Bronchial epithelial cell (primary cell): Measurements from ENCODE around the gene BOK. TPM values are rescaled to one million over a fixed set of nuclear protein-coding genes. Genes with fewer than 3 reads are reported as not detected.

Experiments
- DNase-seq: peaks from one replicate; pipeline ENCODE4 v3.0.0-alpha.2; 2010; ENCODE audit warnings: low read depth
- FAIRE-seq: peaks from 2 replicates; lab custom pipeline; 2011; peaks lifted over from hg19 to GRCh38; lab: Jason Lieb, UNC
- H3K27me3 ChIP-seq: 2 replicates; pipeline ENCODE4 v1.5.1; 2011; ENCODE audit warnings: low read length; ENCODE audit not compliant: control insufficient read depth, insufficient read depth
- H3K36me3 ChIP-seq: 2 replicates; pipeline ENCODE4 v1.5.1; 2011; ENCODE audit warnings: low read length; ENCODE audit not compliant: control insufficient read depth, insufficient read depth
- H3K4me3 ChIP-seq: 2 replicates; pipeline ENCODE4 v1.5.1; 2011; ENCODE audit warnings: mild to moderate bottlenecking, low read depth, low read length, control low read depth
- CTCF ChIP-seq: IDR thresholded peaks from 2 replicates; pipeline ENCODE4 v1.5.1; 2011; ENCODE audit warnings: mild to moderate bottlenecking, moderate library complexity, low read length, control low read depth, inconsistent platforms; ENCODE audit not compliant: insufficient read depth, severe bottlenecking
- total RNA-seq: library from RNA; depleted of rRNA; stranded (reverse); fragments of >200 nt; gene quantifications from 2 replicates; pipeline ENCODE4 v1.2.1, GENCODE V29; 2014

BOK gene
- total RNA-seq, 1 donor from 2014 or later: 19.5 TPM

GRCh38 chr2:241611062-241611461 is 52.5 kb downstream of the BOK start:
- peaks cover 10% of the 10 kb centered on the region for H3K36me3 ChIP-seq
- no peak for DNase-seq
- no peak for TF ChIP-seq CTCF
- no peak overlapping the region for H3K4me3 ChIP-seq
- H3K27me3 ChIP-seq: no peaks in the 10 kb centered on the region
- FAIRE-seq: no peak

- Histone ChIP-seq H3K36me3 (no peaks in the 10 kb centered on the region), H3K27me3 (no peaks in the 10 kb centered on the region), H3K4me3 (no peak overlapping the region)
- FAIRE-seq: no peak
- DNase-seq: no peak
- TF ChIP-seq CTCF: no peak
These were observed 53.8 kb downstream of the BOK start for GRCh38 chr2:241612156-241613016.

- no peak overlapping the region for H3K4me3 ChIP-seq
- H3K27me3 ChIP-seq: no peaks in the 10 kb centered on the region
- FAIRE-seq: no peak
These were observed 54.7 kb downstream of the BOK start for GRCh38 chr2:241613017-241613780.

GRCh38 chr2:241615041-241615440 is 56.5 kb downstream of the BOK start:
- no peak overlapping the region for H3K4me3 ChIP-seq
- DNase-seq (no peak), FAIRE-seq (no peak)
- TF ChIP-seq CTCF: no peak
- peaks cover 6% of the 10 kb centered on the region for H3K36me3 ChIP-seq
- H3K27me3 ChIP-seq: no peaks in the 10 kb centered on the region

More at GRCh38 chr2:241613017-241613780, 54.7 kb downstream of the BOK start:
- TF ChIP-seq CTCF: no peak
- peaks cover 2% of the 10 kb centered on the region for H3K36me3 ChIP-seq
- DNase-seq: no peak

- no peak for TF ChIP-seq CTCF
- no peak overlapping the region for H3K4me3 ChIP-seq
- H3K36me3 ChIP-seq: peaks cover 6% of the 10 kb centered on the region
- no peaks in the 10 kb centered on the region for H3K27me3 ChIP-seq
- DNase-seq (no peak), FAIRE-seq (no peak)
These were observed 57.0 kb downstream of the BOK start for GRCh38 chr2:241615522-241616052.
